ENCODE measurements around the gene HOXB13. TPM values are rescaled to one million over a fixed set of nuclear protein-coding genes. Genes with fewer than 3 reads are reported as not detected.

Gene HOXB13
- total and polyA plus RNA-seq, 2 of the 4 experiments (the other 2 are of a cell fraction): not detected

DNA sequence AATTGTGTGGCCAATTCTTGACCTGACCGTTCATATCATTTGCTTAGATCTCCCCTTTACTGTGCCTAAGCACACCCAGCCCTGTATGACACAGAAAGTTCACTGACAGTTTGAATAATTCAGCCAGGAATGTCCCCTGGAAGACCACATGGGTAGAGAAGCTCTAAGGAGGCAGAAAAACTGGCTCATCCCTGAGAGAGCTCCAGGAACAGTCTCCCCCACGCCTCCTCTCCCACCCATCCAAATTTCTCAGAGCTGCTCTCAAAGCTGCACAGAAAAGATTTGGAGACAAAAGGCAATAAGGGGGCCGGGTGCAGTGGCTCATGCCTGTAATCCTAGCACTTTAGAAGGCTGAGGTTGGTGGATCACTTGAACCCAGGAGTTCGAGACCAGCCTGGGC, 17.4 kb downstream of the HOXB13 start:
- no peak overlapping the region for H2AK5ac ChIP-seq (ENCODE audit: low read depth, low read length)
- no peak for ATAC-seq (ENCODE audit: low read depth)
- H4K91ac ChIP-seq (ENCODE audit: insufficient read depth, low read depth, low read length): no peak overlapping the region
- no peak overlapping the region for H3K9ac ChIP-seq (ENCODE audit: low read depth, low read length)
- BruUV-seq (replicated peaks): no TSS peak
- H3K23ac ChIP-seq (ENCODE audit: low read depth, low read length): no peak overlapping the region
- no peak overlapping the region for H2AK9ac ChIP-seq (replicated peaks; ENCODE audit: low read depth, low read length, poor library complexity)
- no peak overlapping the region for H3K4me2 ChIP-seq (ENCODE audit: low read depth, low read length)
- H2BK120ac ChIP-seq (ENCODE audit: low read depth, low read length): no peak overlapping the region
- TF ChIP-seq, protein P1, sequence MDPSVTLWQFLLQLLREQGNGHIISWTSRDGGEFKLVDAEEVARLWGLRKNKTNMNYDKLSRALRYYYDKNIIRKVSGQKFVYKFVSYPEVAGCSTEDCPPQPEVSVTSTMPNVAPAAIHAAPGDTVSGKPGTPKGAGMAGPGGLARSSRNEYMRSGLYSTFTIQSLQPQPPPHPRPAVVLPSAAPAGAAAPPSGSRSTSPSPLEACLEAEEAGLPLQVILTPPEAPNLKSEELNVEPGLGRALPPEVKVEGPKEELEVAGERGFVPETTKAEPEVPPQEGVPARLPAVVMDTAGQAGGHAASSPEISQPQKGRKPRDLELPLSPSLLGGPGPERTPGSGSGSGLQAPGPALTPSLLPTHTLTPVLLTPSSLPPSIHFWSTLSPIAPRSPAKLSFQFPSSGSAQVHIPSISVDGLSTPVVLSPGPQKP (IDR thresholded peaks at IDR 0.05; ENCODE audit: borderline replicate concordance, low read depth, low read length): no peak
- TF ChIP-seq, protein P2, sequence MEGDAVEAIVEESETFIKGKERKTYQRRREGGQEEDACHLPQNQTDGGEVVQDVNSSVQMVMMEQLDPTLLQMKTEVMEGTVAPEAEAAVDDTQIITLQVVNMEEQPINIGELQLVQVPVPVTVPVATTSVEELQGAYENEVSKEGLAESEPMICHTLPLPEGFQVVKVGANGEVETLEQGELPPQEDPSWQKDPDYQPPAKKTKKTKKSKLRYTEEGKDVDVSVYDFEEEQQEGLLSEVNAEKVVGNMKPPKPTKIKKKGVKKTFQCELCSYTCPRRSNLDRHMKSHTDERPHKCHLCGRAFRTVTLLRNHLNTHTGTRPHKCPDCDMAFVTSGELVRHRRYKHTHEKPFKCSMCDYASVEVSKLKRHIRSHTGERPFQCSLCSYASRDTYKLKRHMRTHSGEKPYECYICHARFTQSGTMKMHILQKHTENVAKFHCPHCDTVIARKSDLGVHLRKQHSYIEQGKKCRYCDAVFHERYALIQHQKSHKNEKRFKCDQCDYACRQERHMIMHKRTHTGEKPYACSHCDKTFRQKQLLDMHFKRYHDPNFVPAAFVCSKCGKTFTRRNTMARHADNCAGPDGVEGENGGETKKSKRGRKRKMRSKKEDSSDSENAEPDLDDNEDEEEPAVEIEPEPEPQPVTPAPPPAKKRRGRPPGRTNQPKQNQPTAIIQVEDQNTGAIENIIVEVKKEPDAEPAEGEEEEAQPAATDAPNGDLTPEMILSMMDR (conservative IDR thresholded peaks at IDR 0.05; ENCODE audit: low read depth, low read length): no peak
- H3K36me3 ChIP-seq (ENCODE audit: control insufficient read depth, insufficient read depth, low read length): no peaks in the 10 kb centered on the region
- no peak for DNase-seq
- H3K4ac ChIP-seq (ENCODE audit: low read depth, low read length): no peak overlapping the region
- H3K4me3 ChIP-seq (ENCODE audit: insufficient read depth, low read depth, low read length): no peak overlapping the region
- no peaks in the 10 kb centered on the region for H4K20me1 ChIP-seq (ENCODE audit: insufficient read depth, low read length)
- H3K27ac ChIP-seq (ENCODE audit: insufficient read depth, low read length): no peak overlapping the region
- H3K9me1 ChIP-seq (ENCODE audit: insufficient read depth, low read length): no peaks in the 10 kb centered on the region
- dilution Hi-C loops (cut with HindIII; ENCODE audit: low sequenced_read_pairs, unreplicated experiment) (no loop called here), in situ Hi-C loops (cut with MboI; ENCODE audit: low sequenced_read_pairs) (no loop called here), intact Hi-C loops (cut with micrococcal nuclease) (no loop called here)
- POLR2A ChIA-PET (ENCODE audit: unreplicated experiment): no interaction called here
- H3K14ac ChIP-seq (replicated peaks; ENCODE audit: low read depth, low read length): no peak overlapping the region
- CTCF ChIA-PET: no interaction called here
- no peak overlapping the region for H2BK20ac ChIP-seq (ENCODE audit: low read depth, low read length)
- no peak overlapping the region for H4K8ac ChIP-seq (ENCODE audit: low read depth in 2 of 2, low read length in 2 of 2)
- H3K4me1 ChIP-seq (ENCODE audit: control insufficient read depth, insufficient read depth, low read length): no peaks in the 10 kb centered on the region
- H3K18ac ChIP-seq (ENCODE audit: low read depth, low read length): no peak overlapping the region
- no peak overlapping the region for H2BK5ac ChIP-seq (ENCODE audit: low read depth, low read length, poor library complexity, severe bottlenecking)
- no peaks in the 10 kb centered on the region for H3K9me3 ChIP-seq (ENCODE audit: control insufficient read depth, insufficient read depth, low read length)
- peaks cover 62% of the 10 kb centered on the region for H3K27me3 ChIP-seq (ENCODE audit: control insufficient read depth, insufficient read depth, low read length)
- no peak overlapping the region for H2AFZ ChIP-seq (replicated peaks; ENCODE audit: low read length, poor library complexity)
- H3K56ac ChIP-seq (ENCODE audit: extremely low read depth, insufficient read depth, low read length): no peak overlapping the region
- no peak overlapping the region for H4K5ac ChIP-seq (ENCODE audit: low read depth, low read length)
- no peak overlapping the region for H2BK15ac ChIP-seq (ENCODE audit: low read depth, low read length)
- whole genome bisulfite sequencing, 2 experiments (ENCODE audit: extremely low coverage in 2 of 2, insufficient read length in 1 of 2): 26% methylated on average over 3 of the region's 4 CpGs; no CpG with 5 or more reads in 1 of the 2 experiments
- no peaks in the 10 kb centered on the region for H3K79me1 ChIP-seq (ENCODE audit: low read depth in 1 of 2, low read length in 2 of 2)
